ENCODE data around the gene PRXL2B. TPM values are rescaled to one million over a fixed set of nuclear protein-coding genes. Genes with fewer than 3 reads are reported as not detected.

PRXL2B gene
- total and polyA plus RNA-seq, 4 donors = 4.6 to 10.2 (median 8.1) TPM

DNA sequence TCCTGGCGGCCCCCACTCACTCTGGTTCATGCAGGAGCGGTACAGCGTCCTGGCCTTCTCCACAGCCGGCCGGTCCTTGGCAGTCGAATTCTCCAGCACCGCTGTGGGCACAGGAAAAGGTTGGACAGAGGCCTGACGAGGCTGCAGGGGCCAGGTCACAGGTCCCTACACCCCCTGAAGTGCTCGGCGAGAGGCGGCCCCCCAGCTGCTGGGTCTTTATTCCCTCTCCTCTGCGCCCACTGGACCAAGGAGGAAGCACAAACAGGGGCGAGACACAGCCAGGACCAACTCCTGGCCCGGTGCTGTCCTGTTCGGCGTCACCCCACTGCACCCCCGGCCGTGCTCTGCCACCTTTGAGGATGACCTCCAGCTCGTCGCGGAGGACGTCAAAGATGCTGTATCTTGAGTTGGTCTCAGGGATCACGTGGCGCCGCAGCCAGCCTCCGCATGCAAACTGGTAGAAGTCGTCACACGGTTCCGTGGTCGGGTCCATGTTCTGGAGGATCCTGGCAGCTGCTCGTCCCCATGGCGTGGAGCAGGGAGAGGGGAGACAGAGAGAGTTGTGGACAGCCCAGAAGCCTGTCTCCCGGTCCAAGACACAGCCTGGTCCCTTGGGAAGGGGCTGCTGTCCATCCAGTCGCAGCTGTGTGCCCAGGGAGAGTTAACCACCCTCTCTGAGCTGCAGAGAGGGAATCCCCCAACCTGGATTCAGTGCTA lies 22.9 kb downstream of the PRXL2B start:
- Histone ChIP-seq H3K27ac (ENCODE audit: low read depth in 1 of 2, low read length in 2 of 2) (no peak overlapping the region), H3K4me3 (ENCODE audit: low read depth in 1 of 3, low read length in 3 of 3) (no peak overlapping the region), H3K4me1 (ENCODE audit: control insufficient read depth in 4 of 4, insufficient read depth in 4 of 4, low read length in 3 of 4) (no peaks in the 10 kb centered on the region), H3K9ac (ENCODE audit: low read depth in 1 of 2, low read length in 2 of 2) (no peak overlapping the region), H3K9me3 (ENCODE audit: control insufficient read depth in 4 of 4, low read length in 3 of 4) (peaks cover 1 to 5% (median 3%) of the 10 kb centered on the region in 4 donors), H3K27me3 (ENCODE audit: control insufficient read depth in 4 of 4, insufficient read depth in 4 of 4, low read length in 3 of 4) (no peaks in the 10 kb centered on the region), H3K36me3 (ENCODE audit: control insufficient read depth in 4 of 4, insufficient read depth in 3 of 4, low read depth in 1 of 4, low read length in 3 of 4) (peaks cover 0 to 2% (median 0%) of the 10 kb centered on the region in 4 donors)
- DNase-seq (ENCODE audit: low spot score) = no peak
- WGBS = 88% methylated on average over 34 of the region's 34 CpGs
- no peak for TF ChIP-seq TAF1 (conservative IDR thresholded peaks at IDR 0.05)

DNA sequence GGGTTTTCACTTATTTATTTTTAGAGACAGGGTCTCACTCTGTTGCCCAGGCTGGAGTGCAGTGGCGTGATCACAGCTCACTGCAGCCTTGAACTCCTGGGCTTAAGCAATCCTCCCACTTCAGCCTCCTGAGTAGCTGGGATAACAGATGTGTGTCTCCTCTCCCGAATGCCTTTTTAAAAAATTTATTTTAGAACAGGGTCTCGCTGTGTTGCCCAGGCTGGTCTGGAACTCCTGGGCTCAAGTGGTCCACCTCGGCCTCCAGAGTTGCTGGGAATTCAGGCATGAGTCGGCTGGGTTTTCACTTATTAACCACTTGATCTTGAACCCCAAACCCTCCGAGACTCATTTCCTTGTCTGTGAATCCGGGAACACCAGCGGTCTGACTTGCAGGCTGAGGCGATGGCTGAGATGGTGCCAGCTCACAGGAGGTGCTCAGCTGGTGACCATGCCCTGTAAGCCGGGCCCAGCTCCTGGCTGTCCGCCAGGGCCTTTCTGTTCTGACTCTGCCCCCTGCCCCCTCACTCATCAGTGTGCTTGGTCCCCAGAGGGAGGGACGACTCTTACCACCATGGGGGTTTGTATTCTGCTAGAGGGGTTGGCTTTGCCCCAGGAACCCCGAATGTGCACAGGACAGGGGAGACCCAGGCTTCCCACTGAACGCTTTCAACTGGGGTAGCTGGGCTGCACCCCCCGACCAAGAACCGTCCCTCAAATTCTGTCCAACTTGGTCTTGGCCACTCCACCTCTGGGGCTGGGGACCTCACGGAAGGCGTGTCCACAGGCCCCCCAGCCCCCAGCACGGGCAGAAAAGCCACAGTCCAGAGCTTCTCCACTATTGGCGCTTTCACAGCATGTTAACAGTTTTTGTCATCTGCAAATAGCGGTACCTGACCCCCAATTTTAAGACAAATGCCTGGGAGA lies 23.7 kb downstream of the PRXL2B start:
- no peak overlapping the region for H3K27ac ChIP-seq (ENCODE audit: low read depth in 1 of 2, low read length in 2 of 2)
- H3K4me3 ChIP-seq (ENCODE audit: low read depth in 1 of 3, low read length in 3 of 3) = no peak overlapping the region
- no peak for DNase-seq (ENCODE audit: low spot score)
- H3K9me3 ChIP-seq (ENCODE audit: control insufficient read depth in 4 of 4, low read length in 3 of 4) = peaks cover 1 to 7% (median 3%) of the 10 kb centered on the region in 4 donors
- H3K9ac ChIP-seq (ENCODE audit: low read depth in 1 of 2, low read length in 2 of 2) = no peak overlapping the region
- H3K36me3 ChIP-seq (ENCODE audit: control insufficient read depth in 4 of 4, insufficient read depth in 3 of 4, low read depth in 1 of 4, low read length in 3 of 4) = peaks cover 0 to 2% (median 0%) of the 10 kb centered on the region in 4 donors
- TF ChIP-seq RXRA (IDR thresholded peaks at IDR 0.05) (no peak), JUND (IDR thresholded peaks at IDR 0.05) (no peak)
- H3K4me1 ChIP-seq (ENCODE audit: control insufficient read depth in 4 of 4, insufficient read depth in 4 of 4, low read length in 3 of 4) = no peaks in the 10 kb centered on the region
- no peaks in the 10 kb centered on the region for H3K27me3 ChIP-seq (ENCODE audit: control insufficient read depth in 4 of 4, insufficient read depth in 4 of 4, low read length in 3 of 4)
- WGBS = 83% methylated on average over 21 of the region's 21 CpGs

DNA sequence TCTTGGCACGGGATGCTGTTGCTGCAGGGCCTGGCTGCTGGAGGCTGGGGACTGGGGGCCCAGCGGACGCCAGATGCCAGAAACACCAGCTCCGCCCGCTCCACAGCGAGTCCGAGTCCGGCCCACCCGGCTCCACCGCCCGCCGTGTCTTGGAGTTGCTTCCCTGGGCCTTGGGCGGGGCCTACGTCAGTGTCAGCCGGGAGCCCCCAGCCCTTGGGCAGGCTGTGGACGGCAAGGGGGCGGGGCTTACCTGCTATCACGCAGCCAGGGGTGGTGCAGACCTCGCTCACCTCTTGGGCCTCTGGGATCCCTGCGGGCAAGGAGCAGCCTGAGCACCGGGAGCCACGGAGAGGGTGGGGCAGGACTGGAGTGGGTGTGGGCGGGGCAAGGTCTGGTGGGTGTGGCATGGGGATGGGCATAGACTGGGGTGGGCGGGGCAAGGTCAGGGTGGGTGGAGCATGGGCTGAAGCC lies 24.5 kb downstream of the PRXL2B start:
- peak; percentile 64 for DNase-seq (ENCODE audit: low spot score)
- Histone ChIP-seq H3K27ac (ENCODE audit: low read depth in 1 of 2, low read length in 2 of 2) (no peak overlapping the region), H3K9ac (ENCODE audit: low read depth in 1 of 2, low read length in 2 of 2) (no peak overlapping the region), H3K36me3 (ENCODE audit: control insufficient read depth in 4 of 4, insufficient read depth in 3 of 4, low read depth in 1 of 4, low read length in 3 of 4) (peaks cover 0 to 2% (median 0%) of the 10 kb centered on the region in 4 donors), H3K4me1 (ENCODE audit: control insufficient read depth in 4 of 4, insufficient read depth in 4 of 4, low read length in 3 of 4) (no peaks in the 10 kb centered on the region), H3K9me3 (ENCODE audit: control insufficient read depth in 4 of 4, low read length in 3 of 4) (peaks cover 2 to 8% (median 4%) of the 10 kb centered on the region in 4 donors), H3K4me3 (ENCODE audit: low read depth in 1 of 3, low read length in 3 of 3) (no peak overlapping the region), H3K27me3 (ENCODE audit: control insufficient read depth in 4 of 4, insufficient read depth in 4 of 4, low read length in 3 of 4) (no peaks in the 10 kb centered on the region)
- TF ChIP-seq, protein P1, sequence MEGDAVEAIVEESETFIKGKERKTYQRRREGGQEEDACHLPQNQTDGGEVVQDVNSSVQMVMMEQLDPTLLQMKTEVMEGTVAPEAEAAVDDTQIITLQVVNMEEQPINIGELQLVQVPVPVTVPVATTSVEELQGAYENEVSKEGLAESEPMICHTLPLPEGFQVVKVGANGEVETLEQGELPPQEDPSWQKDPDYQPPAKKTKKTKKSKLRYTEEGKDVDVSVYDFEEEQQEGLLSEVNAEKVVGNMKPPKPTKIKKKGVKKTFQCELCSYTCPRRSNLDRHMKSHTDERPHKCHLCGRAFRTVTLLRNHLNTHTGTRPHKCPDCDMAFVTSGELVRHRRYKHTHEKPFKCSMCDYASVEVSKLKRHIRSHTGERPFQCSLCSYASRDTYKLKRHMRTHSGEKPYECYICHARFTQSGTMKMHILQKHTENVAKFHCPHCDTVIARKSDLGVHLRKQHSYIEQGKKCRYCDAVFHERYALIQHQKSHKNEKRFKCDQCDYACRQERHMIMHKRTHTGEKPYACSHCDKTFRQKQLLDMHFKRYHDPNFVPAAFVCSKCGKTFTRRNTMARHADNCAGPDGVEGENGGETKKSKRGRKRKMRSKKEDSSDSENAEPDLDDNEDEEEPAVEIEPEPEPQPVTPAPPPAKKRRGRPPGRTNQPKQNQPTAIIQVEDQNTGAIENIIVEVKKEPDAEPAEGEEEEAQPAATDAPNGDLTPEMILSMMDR (IDR thresholded peaks at IDR 0.05; ENCODE audit: low read depth, low read length, missing input control) = no peak
- TF ChIP-seq, protein P2, sequence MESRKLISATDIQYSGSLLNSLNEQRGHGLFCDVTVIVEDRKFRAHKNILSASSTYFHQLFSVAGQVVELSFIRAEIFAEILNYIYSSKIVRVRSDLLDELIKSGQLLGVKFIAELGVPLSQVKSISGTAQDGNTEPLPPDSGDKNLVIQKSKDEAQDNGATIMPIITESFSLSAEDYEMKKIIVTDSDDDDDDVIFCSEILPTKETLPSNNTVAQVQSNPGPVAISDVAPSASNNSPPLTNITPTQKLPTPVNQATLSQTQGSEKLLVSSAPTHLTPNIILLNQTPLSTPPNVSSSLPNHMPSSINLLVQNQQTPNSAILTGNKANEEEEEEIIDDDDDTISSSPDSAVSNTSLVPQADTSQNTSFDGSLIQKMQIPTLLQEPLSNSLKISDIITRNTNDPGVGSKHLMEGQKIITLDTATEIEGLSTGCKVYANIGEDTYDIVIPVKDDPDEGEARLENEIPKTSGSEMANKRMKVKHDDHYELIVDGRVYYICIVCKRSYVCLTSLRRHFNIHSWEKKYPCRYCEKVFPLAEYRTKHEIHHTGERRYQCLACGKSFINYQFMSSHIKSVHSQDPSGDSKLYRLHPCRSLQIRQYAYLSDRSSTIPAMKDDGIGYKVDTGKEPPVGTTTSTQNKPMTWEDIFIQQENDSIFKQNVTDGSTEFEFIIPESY (IDR thresholded peaks at IDR 0.05) = no peak
- TF ChIP-seq FOXA2 (IDR thresholded peaks at IDR 0.05) (no peak), YY1 (IDR thresholded peaks at IDR 0.05) (no peak), HNF4G (IDR thresholded peaks at IDR 0.05) (no peak), RXRA (IDR thresholded peaks at IDR 0.05) (no peak), FOXA1 (IDR thresholded peaks at IDR 0.05) (no peak), TAF1 (conservative IDR thresholded peaks at IDR 0.05) (no peak), EGR1 (IDR thresholded peaks at IDR 0.05; ENCODE audit: low read depth in 2 of 2) (no peak), SP1 (IDR thresholded peaks at IDR 0.05) (no peak), GABPA (IDR thresholded peaks at IDR 0.05 in 1 of 2, conservative IDR thresholded peaks at IDR 0.05 in 1 of 2) (no peak), HNF4A (conservative IDR thresholded peaks at IDR 0.05) (no peak), NR2F2 (IDR thresholded peaks at IDR 0.05) (no peak), RAD21 (IDR thresholded peaks at IDR 0.05) (no peak), JUND (IDR thresholded peaks at IDR 0.05) (no peak)
- TF ChIP-seq, protein P3, sequence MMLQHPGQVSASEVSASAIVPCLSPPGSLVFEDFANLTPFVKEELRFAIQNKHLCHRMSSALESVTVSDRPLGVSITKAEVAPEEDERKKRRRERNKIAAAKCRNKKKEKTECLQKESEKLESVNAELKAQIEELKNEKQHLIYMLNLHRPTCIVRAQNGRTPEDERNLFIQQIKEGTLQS (IDR thresholded peaks at IDR 0.05) = no peak
- TF ChIP-seq, protein P4, sequence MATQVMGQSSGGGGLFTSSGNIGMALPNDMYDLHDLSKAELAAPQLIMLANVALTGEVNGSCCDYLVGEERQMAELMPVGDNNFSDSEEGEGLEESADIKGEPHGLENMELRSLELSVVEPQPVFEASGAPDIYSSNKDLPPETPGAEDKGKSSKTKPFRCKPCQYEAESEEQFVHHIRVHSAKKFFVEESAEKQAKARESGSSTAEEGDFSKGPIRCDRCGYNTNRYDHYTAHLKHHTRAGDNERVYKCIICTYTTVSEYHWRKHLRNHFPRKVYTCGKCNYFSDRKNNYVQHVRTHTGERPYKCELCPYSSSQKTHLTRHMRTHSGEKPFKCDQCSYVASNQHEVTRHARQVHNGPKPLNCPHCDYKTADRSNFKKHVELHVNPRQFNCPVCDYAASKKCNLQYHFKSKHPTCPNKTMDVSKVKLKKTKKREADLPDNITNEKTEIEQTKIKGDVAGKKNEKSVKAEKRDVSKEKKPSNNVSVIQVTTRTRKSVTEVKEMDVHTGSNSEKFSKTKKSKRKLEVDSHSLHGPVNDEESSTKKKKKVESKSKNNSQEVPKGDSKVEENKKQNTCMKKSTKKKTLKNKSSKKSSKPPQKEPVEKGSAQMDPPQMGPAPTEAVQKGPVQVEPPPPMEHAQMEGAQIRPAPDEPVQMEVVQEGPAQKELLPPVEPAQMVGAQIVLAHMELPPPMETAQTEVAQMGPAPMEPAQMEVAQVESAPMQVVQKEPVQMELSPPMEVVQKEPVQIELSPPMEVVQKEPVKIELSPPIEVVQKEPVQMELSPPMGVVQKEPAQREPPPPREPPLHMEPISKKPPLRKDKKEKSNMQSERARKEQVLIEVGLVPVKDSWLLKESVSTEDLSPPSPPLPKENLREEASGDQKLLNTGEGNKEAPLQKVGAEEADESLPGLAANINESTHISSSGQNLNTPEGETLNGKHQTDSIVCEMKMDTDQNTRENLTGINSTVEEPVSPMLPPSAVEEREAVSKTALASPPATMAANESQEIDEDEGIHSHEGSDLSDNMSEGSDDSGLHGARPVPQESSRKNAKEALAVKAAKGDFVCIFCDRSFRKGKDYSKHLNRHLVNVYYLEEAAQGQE (IDR thresholded peaks at IDR 0.05) = no peak
- TF ChIP-seq, protein P5, sequence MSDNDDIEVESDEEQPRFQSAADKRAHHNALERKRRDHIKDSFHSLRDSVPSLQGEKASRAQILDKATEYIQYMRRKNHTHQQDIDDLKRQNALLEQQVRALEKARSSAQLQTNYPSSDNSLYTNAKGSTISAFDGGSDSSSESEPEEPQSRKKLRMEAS (IDR thresholded peaks at IDR 0.05) = no peak
- 22% methylated on average over 24 of the region's 24 CpGs for WGBS
